IMR-90 (cell line): Measurements from ENCODE around the gene IGLON5.

Experiments used
- MXI1 ChIP-seq: IDR thresholded peaks from 2 replicates; pipeline ENCODE4 v1.6.1; 2012; ENCODE audit warnings: low read depth, mild to moderate bottlenecking, low read length, moderate library complexity, borderline replicate concordance
- POLR2A ChIP-seq: IDR thresholded peaks from 2 replicates; pipeline ENCODE4 v1.6.1; 2012; ENCODE audit warnings: mild to moderate bottlenecking, low read depth, low read length
- RAD21 ChIP-seq: IDR thresholded peaks from 2 replicates; pipeline ENCODE4 v1.6.1; 2012; ENCODE audit warnings: low read length, improper control_type of control experiment
- RFX5 ChIP-seq: IDR thresholded peaks from 2 replicates; pipeline ENCODE4 v1.8.0; 2012; ENCODE audit warnings: low read depth, mild to moderate bottlenecking, low read length, moderate library complexity
- TF ChIP-seq, protein P1 (sequence below): conservative IDR thresholded peaks from 2 replicates; pipeline ENCODE4 v1.5.1; 2012; ENCODE audit warnings: mild to moderate bottlenecking, low read depth, low read length, improper control_type of control experiment

DNA sequence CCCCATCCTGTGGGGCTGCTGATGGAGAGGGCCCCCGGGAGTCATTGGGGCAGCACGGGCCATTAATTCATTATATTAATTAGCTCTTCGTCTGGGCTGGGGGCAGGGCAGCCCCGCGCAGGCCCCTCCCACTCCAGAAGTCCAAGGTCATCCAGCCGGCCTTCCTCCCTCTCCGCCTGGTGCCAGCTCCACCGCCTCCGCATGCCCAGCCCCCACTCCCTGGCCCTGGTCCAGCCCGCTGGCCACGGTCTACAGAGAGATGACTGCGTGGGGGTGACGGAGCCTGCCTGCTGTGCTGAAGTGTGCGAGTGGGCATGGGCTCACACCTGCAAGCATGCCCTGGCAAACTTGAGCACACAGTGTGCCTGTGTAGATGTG, 8.8 kb downstream of the IGLON5 start:
- TF ChIP-seq POLR2A, result no peak
- TF ChIP-seq, protein P1, sequence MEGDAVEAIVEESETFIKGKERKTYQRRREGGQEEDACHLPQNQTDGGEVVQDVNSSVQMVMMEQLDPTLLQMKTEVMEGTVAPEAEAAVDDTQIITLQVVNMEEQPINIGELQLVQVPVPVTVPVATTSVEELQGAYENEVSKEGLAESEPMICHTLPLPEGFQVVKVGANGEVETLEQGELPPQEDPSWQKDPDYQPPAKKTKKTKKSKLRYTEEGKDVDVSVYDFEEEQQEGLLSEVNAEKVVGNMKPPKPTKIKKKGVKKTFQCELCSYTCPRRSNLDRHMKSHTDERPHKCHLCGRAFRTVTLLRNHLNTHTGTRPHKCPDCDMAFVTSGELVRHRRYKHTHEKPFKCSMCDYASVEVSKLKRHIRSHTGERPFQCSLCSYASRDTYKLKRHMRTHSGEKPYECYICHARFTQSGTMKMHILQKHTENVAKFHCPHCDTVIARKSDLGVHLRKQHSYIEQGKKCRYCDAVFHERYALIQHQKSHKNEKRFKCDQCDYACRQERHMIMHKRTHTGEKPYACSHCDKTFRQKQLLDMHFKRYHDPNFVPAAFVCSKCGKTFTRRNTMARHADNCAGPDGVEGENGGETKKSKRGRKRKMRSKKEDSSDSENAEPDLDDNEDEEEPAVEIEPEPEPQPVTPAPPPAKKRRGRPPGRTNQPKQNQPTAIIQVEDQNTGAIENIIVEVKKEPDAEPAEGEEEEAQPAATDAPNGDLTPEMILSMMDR, result no peak
- no peak for TF ChIP-seq RFX5
- no peak for TF ChIP-seq MXI1
- TF ChIP-seq RAD21, result no peak
